Tibial nerve (tissue), 4 donors: Measurements from ENCODE around the gene NCF4. TPM values are rescaled to one million over a fixed set of nuclear protein-coding genes. Genes with fewer than 3 reads are reported as not detected.

ENCODE experiments used
- DNase-seq, 2 donors: peaks; one replicate each; pipeline ENCODE4 v3.0.0-alpha.2; 2019; ENCODE audit warnings: low spot score in 2 of 2
- H3K27ac ChIP-seq, 4 donors: fragments of 200-600 bp; sonication (generic) in 3 of 4; one replicate each; pipeline ENCODE4 v1.5.1; 2017 to 2019; ENCODE audit warnings: mild to moderate bottlenecking in 1 of 4
- H3K27me3 ChIP-seq, 2 donors: fragments of 200-600 bp; sonication (generic) in 1 of 2; one replicate each; pipeline versions ENCODE4 v1.5.1 to v1.6.0; 2017 to 2019
- H3K36me3 ChIP-seq, 3 donors: fragments of 200-600 bp; sonication (generic); one replicate each; pipeline ENCODE4 v1.5.1; 2018 to 2019
- H3K4me1 ChIP-seq, 4 donors: fragments of 200-600 bp; sonication (generic) in 3 of 4; one replicate each; pipeline ENCODE4 v1.5.1; 2017 to 2019
- H3K4me3 ChIP-seq, 4 donors: fragments of 200-600 bp; sonication (generic) in 3 of 4; one replicate each; pipeline ENCODE4 v1.5.1; 2017 to 2019; ENCODE audit warnings: mild to moderate bottlenecking in 1 of 4, moderate library complexity in 1 of 4
- H3K9me3 ChIP-seq, 4 donors: fragments of 200-600 bp; sonication (generic) in 3 of 4; one replicate each; pipeline ENCODE4 v1.5.1; 2017 to 2019
- CTCF ChIP-seq, 5 experiments: fragments of 200-600 bp in 3 of 5; fragments of 450-650 bp in 2 of 5; sonication (generic) in 3 of 5; IDR thresholded peaks; one replicate each; pipeline ENCODE4 v1.5.1; 2016 to 2019; ENCODE audit warnings: antibody characterized with exemption in 5 of 5, mild to moderate bottlenecking in 3 of 5, moderate library complexity in 2 of 5
- EP300 ChIP-seq, 2 donors: sonication (generic); formaldehyde crosslinking; IDR thresholded peaks; one replicate each; pipeline ENCODE4 v1.6.1; 2017; ENCODE audit warnings: antibody characterized with exemption in 2 of 2, mild to moderate bottlenecking in 1 of 2
- POLR2A ChIP-seq, 2 donors: fragments of 450-650 bp; IDR thresholded peaks; one replicate each; pipeline ENCODE4 v1.6.1; 2017; ENCODE audit warnings: antibody characterized with exemption in 2 of 2, mild to moderate bottlenecking in 2 of 2, moderate library complexity in 2 of 2
- WGBS, 2 donors: methylation state at CpG; one replicate each; pipeline ENCODE4 v1.1.5; 2018; 5-methylcytosine and 5-hydroxymethylcytosine counted together
- total RNA-seq, 4 donors: library from RNA; depleted of rRNA; stranded (reverse); fragments of >200 nt; gene quantifications; one replicate each; pipeline ENCODE4 v1.1.0, GENCODE V29; 2016

NCF4 gene
- total RNA-seq, 4 donors from 2014 or later, result 14.2 to 71.4 (median 17.2) TPM

- WGBS, 2 donors, result 69 to 82% methylated on average over 6 to 10 of the region's 10 CpGs
- Histone ChIP-seq H3K27ac (no peak overlapping the region), H3K4me1 (no peaks in the 10 kb centered on the region), H3K9me3 (peaks cover 0 to 3% (median 0%) of the 10 kb centered on the region in 4 donors), H3K4me3 (no peak overlapping the region), H3K36me3 (no peaks in the 10 kb centered on the region), H3K27me3 (peaks cover 0 to 17% of the 10 kb centered on the region in 2 donors)
- TF ChIP-seq EP300 (IDR thresholded peaks at IDR 0.05) (no peak), CTCF (IDR thresholded peaks at IDR 0.05) (no peak), POLR2A (IDR thresholded peaks at IDR 0.05) (no peak)
- DNase-seq, result no peak
Observed at GRCh38 chr22:36838119-36839030, 22.4 kb upstream of the NCF4 start.

GRCh38 chr22:36839356-36840073 is 21.3 kb upstream of the NCF4 start:
- Histone ChIP-seq H3K27me3 (peaks cover 0 to 17% of the 10 kb centered on the region in 2 donors), H3K4me1 (no peaks in the 10 kb centered on the region), H3K9me3 (no peaks in the 10 kb centered on the region), H3K36me3 (no peaks in the 10 kb centered on the region), H3K27ac (no peak overlapping the region), H3K4me3 (no peak overlapping the region)
- no peak for DNase-seq
- 84 to 86% methylated on average over 10 of the region's 10 CpGs for WGBS, 2 donors
- TF ChIP-seq CTCF (IDR thresholded peaks at IDR 0.05), result no peak
- no peak for TF ChIP-seq EP300 (IDR thresholded peaks at IDR 0.05)
- TF ChIP-seq POLR2A (IDR thresholded peaks at IDR 0.05), result no peak

- 75 to 81% methylated on average over 8 of the region's 8 CpGs for WGBS, 2 donors
- TF ChIP-seq EP300 (IDR thresholded peaks at IDR 0.05), result no peak
- no peak for TF ChIP-seq CTCF (IDR thresholded peaks at IDR 0.05)
- TF ChIP-seq POLR2A (IDR thresholded peaks at IDR 0.05), result no peak
- H3K9me3 ChIP-seq, result no peaks in the 10 kb centered on the region
Observed at GRCh38 chr22:36840106-36840505, 20.7 kb upstream of the NCF4 start.

GRCh38 chr22:36846271-36846670 is 14.5 kb upstream of the NCF4 start:
- no peak overlapping the region for H3K27ac ChIP-seq
- no peaks in the 10 kb centered on the region for H3K9me3 ChIP-seq
- 69 to 70% methylated on average over 5 of the region's 5 CpGs for WGBS, 2 donors
- no peak for DNase-seq
- H3K27me3 ChIP-seq, result peaks cover 0 to 22% of the 10 kb centered on the region in 2 donors
- H3K4me3 ChIP-seq, result no peak overlapping the region
- no peak for TF ChIP-seq POLR2A (IDR thresholded peaks at IDR 0.05)
- TF ChIP-seq CTCF (IDR thresholded peaks at IDR 0.05), result no peak
- no peaks in the 10 kb centered on the region for H3K4me1 ChIP-seq
- no peaks in the 10 kb centered on the region for H3K36me3 ChIP-seq

More at GRCh38 chr22:36840106-36840505, 20.7 kb upstream of the NCF4 start:
- no peak for DNase-seq
- Histone ChIP-seq H3K27me3 (peaks cover 0 to 16% of the 10 kb centered on the region in 2 donors), H3K27ac (no peak overlapping the region), H3K36me3 (no peaks in the 10 kb centered on the region), H3K4me1 (no peaks in the 10 kb centered on the region), H3K4me3 (no peak overlapping the region)

- TF ChIP-seq CTCF (IDR thresholded peaks at IDR 0.05) (no peak), POLR2A (IDR thresholded peaks at IDR 0.05) (no peak), EP300 (IDR thresholded peaks at IDR 0.05) (no peak)
- Histone ChIP-seq H3K4me1 (no peaks in the 10 kb centered on the region), H3K36me3 (no peaks in the 10 kb centered on the region), H3K9me3 (no peaks in the 10 kb centered on the region), H3K4me3 (no peak overlapping the region), H3K27ac (no peak overlapping the region), H3K27me3 (peaks cover 0 to 22% of the 10 kb centered on the region in 2 donors)
- WGBS, 2 donors, result 44 to 50% methylated on average over 6 of the region's 6 CpGs
- DNase-seq, result no peak
Observed at GRCh38 chr22:36846949-36847348, 13.9 kb upstream of the NCF4 start.
